H9 (cell line): ENCODE measurements around the gene ZKSCAN3. TPM values are rescaled to one million over a fixed set of nuclear protein-coding genes. Genes with fewer than 3 reads are reported as not detected.

Experiments used
- DNase-seq: peaks from one replicate; pipeline ENCODE4 v3.0.0-alpha.2; 2017
- H2AFZ ChIP-seq: one replicate; pipeline ENCODE4 v1.6.1; 2013; ENCODE audit warnings: mild to moderate bottlenecking, low read length, control low read depth, moderate library complexity
- H2AK5ac ChIP-seq: 2 replicates; pipeline ENCODE4 v1.6.1; 2013; ENCODE audit warnings: low read length, control low read depth, mixed read lengths; ENCODE audit not compliant: insufficient read length
- H2BK120ac ChIP-seq: one replicate; pipeline ENCODE4 v1.6.1; 2013; ENCODE audit warnings: low read depth, mild to moderate bottlenecking, low read length, control low read depth, inconsistent platforms; ENCODE audit not compliant: poor library complexity, severe bottlenecking
- H2BK12ac ChIP-seq: 2 replicates; pipeline ENCODE4 v1.6.1; 2013; ENCODE audit warnings: low read length, control low read depth, mixed read lengths, low read depth; ENCODE audit not compliant: insufficient read length
- H2BK15ac ChIP-seq: 2 replicates; pipeline ENCODE4 v1.6.1; 2013; ENCODE audit warnings: low read depth, low read length, control low read depth
- H2BK20ac ChIP-seq: one replicate; pipeline ENCODE4 v1.6.1; 2013; ENCODE audit warnings: low read depth, mild to moderate bottlenecking, low read length, control low read depth, inconsistent platforms; ENCODE audit not compliant: poor library complexity, severe bottlenecking
- H2BK5ac ChIP-seq: 2 replicates; pipeline ENCODE4 v1.6.1; 2013; ENCODE audit warnings: low read length, control low read depth, mixed read lengths; ENCODE audit not compliant: insufficient read length
- H3K14ac ChIP-seq: 2 replicates; pipeline ENCODE4 v1.6.1; 2013; ENCODE audit warnings: low read length, control low read depth; ENCODE audit not compliant: insufficient read depth
- H3K18ac ChIP-seq: 2 replicates; pipeline ENCODE4 v1.6.1; 2013; ENCODE audit warnings: low read depth, mild to moderate bottlenecking, mixed read lengths, low read length, control low read depth; ENCODE audit not compliant: insufficient read length
- H3K23ac ChIP-seq: 2 replicates; pipeline ENCODE4 v1.6.1; 2013; ENCODE audit warnings: low read length, control low read depth, mixed read lengths, low read depth; ENCODE audit not compliant: insufficient read length
- H3K23me2 ChIP-seq: 2 replicates; pipeline ENCODE4 v1.6.1; 2013; ENCODE audit warnings: low read depth, mild to moderate bottlenecking, mixed read lengths, low read length, control low read depth; ENCODE audit not compliant: insufficient read length, poor library complexity, severe bottlenecking
- H3K27ac ChIP-seq: 2 replicates; pipeline ENCODE4 v1.5.1; 2013; ENCODE audit warnings: low read length, control low read depth, mixed read lengths, low read depth; ENCODE audit not compliant: insufficient read length
- H3K27me3 ChIP-seq: 2 replicates; pipeline ENCODE4 v1.6.1; 2013; ENCODE audit warnings: low read length, control low read depth, inconsistent platforms; ENCODE audit not compliant: insufficient read depth
- H3K4ac ChIP-seq: 2 replicates; pipeline ENCODE4 v1.6.1; 2013; ENCODE audit warnings: low read depth, mild to moderate bottlenecking, control low read depth, inconsistent platforms, low read length, moderate library complexity
- H3K4me1 ChIP-seq: 2 replicates; pipeline ENCODE4 v1.6.1; 2013; ENCODE audit warnings: low read length, control low read depth, inconsistent platforms; ENCODE audit not compliant: insufficient read depth
- H3K4me2 ChIP-seq: 2 replicates; pipeline ENCODE4 v1.6.1; 2013; ENCODE audit warnings: low read length, control low read depth, mixed read lengths; ENCODE audit not compliant: insufficient read length, insufficient read depth
- H3K56ac ChIP-seq: 2 replicates; pipeline ENCODE4 v1.6.1; 2013; ENCODE audit warnings: low read depth, mild to moderate bottlenecking, mixed read lengths, low read length, control low read depth; ENCODE audit not compliant: insufficient read length
- H3K79me1 ChIP-seq: 2 replicates; pipeline ENCODE4 v1.6.1; 2013; ENCODE audit warnings: low read depth, mild to moderate bottlenecking, moderate library complexity, low read length, control low read depth, inconsistent platforms; ENCODE audit not compliant: insufficient read depth, poor library complexity, severe bottlenecking
- H3K79me2 ChIP-seq: 2 replicates; pipeline ENCODE4 v1.6.1; 2013; ENCODE audit warnings: low read length, control low read depth, inconsistent platforms; ENCODE audit not compliant: insufficient read depth
- H3K9ac ChIP-seq: 2 replicates; pipeline ENCODE4 v1.6.1; 2013; ENCODE audit warnings: low read length, control low read depth, mixed read lengths; ENCODE audit not compliant: insufficient read length; ENCODE audit errors: extremely low read depth
- H3K9me3 ChIP-seq: one replicate; pipeline ENCODE4 v1.6.1; 2013; ENCODE audit warnings: low read depth, low read length, inconsistent platforms; ENCODE audit not compliant: control insufficient read depth
- H3T11ph ChIP-seq: one replicate; pipeline ENCODE4 v1.6.1; 2013; ENCODE audit warnings: mild to moderate bottlenecking, low read length, control low read depth, inconsistent platforms
- H4K20me1 ChIP-seq: one replicate; pipeline ENCODE4 v1.6.1; 2013; ENCODE audit not compliant: control insufficient read depth, insufficient read length, insufficient read depth
- H4K5ac ChIP-seq: 2 replicates; pipeline ENCODE4 v1.6.1; 2013; ENCODE audit warnings: low read depth, mild to moderate bottlenecking, mixed read lengths, low read length, control low read depth; ENCODE audit not compliant: insufficient read length
- H4K8ac ChIP-seq: replicated peaks from 2 replicates; pipeline ENCODE4 v1.6.1; 2013; ENCODE audit warnings: low read length, control low read depth, mixed read lengths, low read depth; ENCODE audit not compliant: insufficient read length
- H4K91ac ChIP-seq: 2 replicates; pipeline ENCODE4 v1.6.1; 2013; ENCODE audit warnings: low read depth, mild to moderate bottlenecking, moderate library complexity, mixed read lengths, low read length, control low read depth; ENCODE audit not compliant: insufficient read length
- H3K27ac Mint-ChIP-seq, 3 experiments: 2 replicates in 2 of 3; 3 replicates in 1 of 3; pipeline ENCODE4 v1.8.0; 2020 to 2021; ENCODE audit warnings: mixed read lengths in 3 of 3, mild to moderate bottlenecking in 1 of 3, moderate library complexity in 1 of 3
- H3K27me3 Mint-ChIP-seq: 2 replicates; pipeline ENCODE4 v1.8.0; 2021; ENCODE audit warnings: low read depth, mild to moderate bottlenecking, moderate library complexity, mixed read lengths
- H3K36me3 Mint-ChIP-seq, 3 experiments: 2 replicates in 2 of 3; 3 replicates in 1 of 3; pipeline ENCODE4 v1.8.0; 2020 to 2021; ENCODE audit warnings: low read depth in 3 of 3, mixed read lengths in 3 of 3; ENCODE audit not compliant: insufficient read depth in 1 of 3
- H3K4me1 Mint-ChIP-seq, 2 experiments: 2 replicates each; pipeline ENCODE4 v1.8.0; 2020; ENCODE audit warnings: mixed read lengths in 2 of 2
- H3K4me3 Mint-ChIP-seq, 2 experiments: 2 replicates in 1 of 2; 3 replicates in 1 of 2; pipeline ENCODE4 v1.8.0; 2020 to 2021; ENCODE audit warnings: mild to moderate bottlenecking in 2 of 2, mixed read lengths in 2 of 2, moderate library complexity in 1 of 2
- H3K9me3 Mint-ChIP-seq, 2 experiments: 2 replicates in 1 of 2; 3 replicates in 1 of 2; pipeline ENCODE4 v1.8.0; 2020; ENCODE audit warnings: mild to moderate bottlenecking in 2 of 2, mixed read lengths in 2 of 2, moderate library complexity in 1 of 2
- CTCF ChIP-seq: fragments of 200-600 bp; sonication (generic); conservative IDR thresholded peaks from 3 replicates; pipeline ENCODE4 v1.8.0; 2021; ENCODE audit warnings: antibody characterized with exemption, mild to moderate bottlenecking
- WGBS: extraction: QIAGEN DNeasy Blood & Tissue Kit; methylation state at CpG from one replicate; pipeline ENCODE4 v1.1.7; 2013; ENCODE audit warnings: missing lambda C conversion rate, low lambda C conversion rate, mixed read lengths; ENCODE audit not compliant: insufficient read length; ENCODE audit errors: extremely low coverage; 5-methylcytosine and 5-hydroxymethylcytosine counted together
- total RNA-seq: library from RNA; stranded (reverse); gene quantifications from 2 replicates; pipeline ENCODE4 v1.2.1, GENCODE V29; 2021

Gene ZKSCAN3
- total RNA-seq, 1 experiment from 2014 or later = 8.7 TPM

GRCh38 chr6:28311139-28311823, 38.5 kb upstream of the ZKSCAN3 start:
- H3K18ac ChIP-seq = no peak overlapping the region
- no peaks in the 10 kb centered on the region for H3K27me3 ChIP-seq
- H3K23me2 ChIP-seq = no peaks in the 10 kb centered on the region
- no peak overlapping the region for H4K91ac ChIP-seq
- H2AFZ ChIP-seq = no peak overlapping the region
- H3K9me3 Mint-ChIP-seq = peaks cover 4 to 15% of the 10 kb centered on the region in 2 experiments; a peak in 4 of 5 replicates
- no peak overlapping the region for H3K23ac ChIP-seq
- no peaks in the 10 kb centered on the region for H3K27me3 Mint-ChIP-seq
- H3K9me3 ChIP-seq = no peaks in the 10 kb centered on the region
- DNase-seq = no peak
- no peaks in the 10 kb centered on the region for H3K79me1 ChIP-seq
- no peak overlapping the region for H3K27ac ChIP-seq
- peak overlapping the region in 2 of 3 experiments; percentile 45; a peak in 3 of 7 replicates for H3K27ac Mint-ChIP-seq
- no peaks in the 10 kb centered on the region for H3K79me2 ChIP-seq
- no peak overlapping the region for H4K8ac ChIP-seq
- H3K9ac ChIP-seq = no peak overlapping the region
- H4K5ac ChIP-seq = no peak overlapping the region
- H3T11ph ChIP-seq = no peak overlapping the region
- no peak overlapping the region for H3K4ac ChIP-seq
- H2BK120ac ChIP-seq = no peak overlapping the region
- TF ChIP-seq CTCF = no peak
- no peak overlapping the region for H3K4me2 ChIP-seq
- WGBS = no CpG with 5 or more reads among the region's 9 CpGs
- no peak overlapping the region for H2BK12ac ChIP-seq
- H2BK15ac ChIP-seq = no peak overlapping the region
- H4K20me1 ChIP-seq = no peaks in the 10 kb centered on the region
- H2BK5ac ChIP-seq = no peak overlapping the region
- peaks cover 0 to 10% (median 0%) of the 10 kb centered on the region in 3 experiments; a peak in 2 of 7 replicates for H3K36me3 Mint-ChIP-seq
- peaks cover 4% of the 10 kb centered on the region; the same call in 1 of the 2 replicates for H3K4me1 ChIP-seq
- H3K4me1 Mint-ChIP-seq = peaks cover 26 to 27% of the 10 kb centered on the region in 2 experiments
- no peak overlapping the region; a peak in 1 of 5 replicates for H3K4me3 Mint-ChIP-seq
- H3K14ac ChIP-seq = no peak overlapping the region
- no peak overlapping the region for H2BK20ac ChIP-seq
- no peak overlapping the region for H3K56ac ChIP-seq
- H2AK5ac ChIP-seq = no peak overlapping the region
